ENCODE measurements around the gene C6.

GRCh38 chr5:41151564-41151963, 61.8 kb downstream of the C6 start:
- TF ChIP-seq POLR2A (IDR thresholded peaks at IDR 0.05) (no peak), CTCF (IDR thresholded peaks at IDR 0.05) (no peak), POLR2AphosphoS5 (IDR thresholded peaks at IDR 0.05) (no peak)
